Kidney tubule cell (primary cell): ENCODE measurements around the gene ACTL6B.
"Not testable (repeated sequence)": the region's sequence is repeated elsewhere in the genome, so short reads cannot be mapped to it uniquely, and the experiment has no call there.

ENCODE experiments used
- DNase-seq: peaks from one replicate; pipeline ENCODE4 v3.0.0-alpha.2; 2018; ENCODE audit warnings: low spot score

ACTL6B gene

DNA sequence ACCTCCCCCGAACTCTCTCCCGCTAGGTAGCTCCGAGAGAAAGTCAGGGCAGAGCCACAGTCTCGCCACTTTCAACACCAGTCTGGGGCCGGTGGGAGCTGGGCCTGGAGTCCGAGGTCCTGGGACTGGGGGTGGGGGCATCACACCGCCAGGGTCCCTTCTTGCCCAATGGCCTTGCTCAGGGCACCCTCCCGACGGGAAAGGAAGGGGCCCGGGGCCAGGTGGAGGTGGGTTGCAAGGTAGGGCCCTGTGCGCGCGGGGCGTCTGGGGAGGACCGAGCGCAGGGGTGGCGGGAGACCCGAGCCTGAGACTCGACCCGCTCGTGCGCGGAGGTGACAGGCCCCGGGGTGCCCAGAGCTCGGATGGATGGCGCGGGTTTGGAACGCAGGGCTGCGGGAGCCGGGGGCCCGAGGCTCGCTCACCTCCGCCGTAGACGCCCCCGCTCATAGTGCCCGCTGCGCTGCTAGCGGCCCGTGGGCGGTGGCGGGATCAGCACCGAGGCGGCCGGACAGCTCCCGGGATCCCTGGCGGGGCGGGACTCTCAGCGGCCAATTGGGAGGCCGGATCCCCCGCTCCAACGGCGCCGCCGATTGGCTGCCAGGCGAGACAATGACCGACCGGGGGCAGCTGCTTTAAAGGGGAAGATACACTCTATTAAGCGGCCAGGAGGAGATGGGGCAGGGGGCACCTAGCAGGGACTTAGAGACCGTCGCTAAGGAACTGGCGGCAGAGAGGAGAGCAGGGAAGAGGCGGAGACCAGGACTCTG, at the start of gene ACTL6B:
Gene ACTL6B (minus strand): TSS at position 541 of the 767 bp plus-strand sequence. CDS start 94 bp downstream, at position 447.
- no peak for DNase-seq

- DNase-seq, result peak; percentile 72
These were observed 49.1 kb upstream of the ACTL6B start for GRCh38 chr7:100705320-100705752.

DNA sequence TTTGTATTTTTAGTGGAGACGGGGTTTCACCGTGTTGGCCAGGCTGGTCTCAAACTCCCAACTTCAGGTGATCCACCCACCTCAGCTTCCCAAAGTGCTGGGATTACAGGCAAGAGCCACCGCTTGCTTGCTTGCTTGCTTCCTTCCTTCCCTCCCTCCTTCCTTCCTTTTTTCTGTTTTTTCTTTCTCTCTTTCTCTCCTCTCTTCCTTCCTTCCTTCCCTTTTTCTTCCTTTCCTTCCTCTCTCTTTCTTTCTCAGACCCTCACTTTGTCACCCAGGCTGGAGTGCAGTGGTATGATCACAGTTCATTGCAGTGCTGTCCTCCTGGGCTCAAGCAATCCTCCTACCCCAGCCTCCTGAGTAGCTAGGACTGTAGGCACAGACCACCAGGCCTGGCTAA, 44.8 kb upstream of the ACTL6B start:
- DNase-seq, result not testable (repeated sequence)

GRCh38 chr7:100699018-100699417, 42.8 kb upstream of the ACTL6B start:
- DNase-seq, result no peak

- DNase-seq, result no peak
These were observed 39.9 kb upstream of the ACTL6B start for GRCh38 chr7:100696123-100696521.

DNA sequence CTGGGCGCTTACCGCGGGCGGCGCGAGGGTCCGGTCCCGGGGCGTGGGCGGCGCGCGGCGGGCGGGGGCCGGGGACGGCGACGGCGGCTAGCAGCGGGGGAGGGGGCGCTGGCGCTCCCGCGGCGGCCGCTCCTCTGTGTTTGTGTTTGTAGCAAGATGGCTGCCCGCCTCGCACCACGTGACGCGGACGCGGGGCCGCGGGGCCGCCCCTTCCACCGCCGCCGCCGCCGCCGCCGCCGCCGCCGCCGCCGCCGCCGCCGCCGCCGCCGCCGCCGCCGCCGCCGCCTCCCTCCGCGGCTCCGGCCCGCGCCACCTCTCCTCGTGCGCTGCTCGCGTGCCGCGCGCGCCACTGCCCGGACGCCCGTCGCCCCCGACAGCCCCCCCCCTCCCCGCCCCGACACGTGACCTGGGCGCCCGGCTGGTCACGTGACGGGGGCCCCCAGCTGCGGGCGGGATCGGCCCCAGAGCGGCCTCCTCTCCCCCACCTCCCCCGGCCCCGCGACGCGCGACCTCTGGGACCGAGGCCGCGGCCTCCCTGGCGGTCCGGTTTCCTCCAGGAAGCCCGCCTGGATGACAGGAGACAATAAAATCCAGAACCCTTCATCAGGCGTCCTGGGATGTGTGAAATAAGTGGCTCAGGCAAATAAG, 38.0 kb upstream of the ACTL6B start, which contains the start of gene GIGYF1:
Gene GIGYF1 (minus strand): TSS at position 153 of the 648 bp plus-strand sequence. CDS start 6,012 bp downstream, outside the sequence.
- peak; percentile 71 for DNase-seq

GRCh38 chr7:100693312-100694097, 37.3 kb upstream of the ACTL6B start:
- no peak for DNase-seq

DNA sequence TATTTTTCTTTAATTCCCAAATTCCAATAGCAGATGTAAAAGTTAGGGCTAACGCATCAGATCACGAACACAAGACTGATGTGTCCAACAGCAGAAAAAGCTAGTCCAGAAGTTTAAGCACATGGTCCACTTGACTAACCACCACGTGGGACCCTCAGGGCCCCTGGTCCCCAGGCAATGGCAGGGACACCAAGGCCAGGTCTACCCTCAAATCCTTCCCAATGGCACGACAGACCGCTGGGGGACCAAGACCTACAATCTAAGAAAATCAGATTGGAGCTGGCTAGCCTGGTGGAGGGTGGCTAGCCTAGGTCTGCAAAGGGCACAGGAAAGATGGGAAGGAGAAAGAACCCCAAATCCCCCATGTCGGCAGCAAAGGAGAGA, 36.3 kb upstream of the ACTL6B start:
- DNase-seq, result no peak

DNA sequence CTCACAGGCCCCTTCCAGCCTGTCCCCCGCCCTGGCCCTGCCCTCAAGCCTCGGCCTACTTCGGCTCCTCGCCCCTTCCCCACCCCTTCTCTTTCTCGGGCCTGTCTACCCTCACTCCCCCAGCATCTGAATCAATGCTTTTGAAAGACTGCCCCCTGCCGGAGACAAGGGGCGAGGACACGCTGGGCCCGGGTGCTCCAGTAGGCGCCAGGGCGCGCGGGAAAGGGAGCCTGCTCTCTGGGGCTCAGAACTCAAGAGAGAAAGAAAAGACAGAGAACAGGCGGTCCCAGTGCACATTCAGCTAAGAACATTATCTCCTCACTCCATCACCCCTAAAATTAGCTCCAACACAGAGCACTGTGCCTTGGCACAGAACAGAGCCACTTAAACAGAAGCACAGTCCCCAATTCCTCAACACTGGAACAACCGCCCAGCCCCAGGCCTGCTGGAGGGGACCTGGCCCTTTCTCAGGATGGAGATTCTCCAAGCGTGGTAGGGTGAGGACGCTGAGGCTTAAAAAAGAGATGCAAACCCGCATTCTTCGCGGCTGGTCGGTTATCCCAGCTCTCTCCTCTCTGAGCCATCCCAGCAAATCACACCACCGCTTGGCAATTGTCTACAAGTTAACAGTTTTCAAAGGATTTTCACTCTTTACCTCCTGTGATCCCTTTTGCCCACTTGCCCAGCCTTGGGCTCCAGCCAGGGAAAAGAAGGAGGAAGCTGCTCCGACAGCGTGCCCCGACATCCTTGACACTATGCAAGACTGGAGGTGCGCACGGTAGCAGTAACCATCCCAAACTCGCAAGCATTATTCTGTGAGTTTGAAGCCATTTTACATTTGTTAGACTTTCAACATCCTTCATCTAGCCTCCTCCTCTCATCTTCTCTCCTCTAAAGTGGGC, 35.7 kb upstream of the ACTL6B start:
- peak; percentile 72 for DNase-seq

DNA sequence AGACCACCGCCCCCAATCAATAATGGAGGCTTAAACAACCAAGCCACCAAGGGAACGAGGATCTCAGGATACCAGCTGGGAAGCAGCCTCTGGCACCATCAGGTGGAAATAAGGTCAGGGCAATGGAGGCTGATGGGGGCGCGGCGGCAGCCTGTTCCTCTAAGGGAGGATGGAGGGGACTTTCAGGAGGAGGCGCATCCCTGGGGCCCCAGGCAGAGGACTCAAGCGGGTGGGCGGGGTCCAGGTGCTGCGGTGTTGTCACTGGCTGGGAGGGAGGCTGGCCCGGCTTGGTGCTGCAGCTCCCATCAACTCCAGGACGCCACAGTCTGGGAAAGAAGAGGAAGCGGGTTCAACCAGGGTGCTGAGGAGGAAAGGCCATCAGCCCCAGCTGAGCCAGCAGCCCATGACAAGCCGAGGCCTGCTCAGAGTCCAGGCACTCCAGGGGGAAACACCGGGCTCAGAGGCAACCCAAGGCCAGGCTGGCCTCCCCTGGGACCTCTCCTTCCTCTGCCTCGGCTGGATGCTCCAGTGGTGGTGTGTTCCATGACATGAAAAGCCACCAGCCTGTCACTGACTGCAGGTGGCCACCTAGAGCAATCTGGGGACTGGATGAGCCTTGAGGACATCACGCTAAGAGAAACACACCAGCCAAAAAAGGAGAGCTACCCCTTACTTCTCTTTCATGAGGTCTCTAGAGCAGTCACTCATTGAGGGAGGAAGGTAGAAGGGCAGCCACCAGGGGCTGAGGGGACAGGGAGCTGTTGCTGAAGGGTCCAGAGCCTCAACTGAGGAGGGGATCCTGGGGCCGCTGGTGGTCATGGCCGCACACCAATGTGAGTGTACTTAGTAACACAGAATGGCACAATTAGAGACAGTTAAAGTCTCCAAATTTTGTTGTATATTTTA, 33.2 kb upstream of the ACTL6B start:
- DNase-seq, result no peak

GRCh38 chr7:100688326-100688860, 32.1 kb upstream of the ACTL6B start:
- DNase-seq, result no peak

GRCh38 chr7:100687751-100688300, 31.6 kb upstream of the ACTL6B start:
- no peak for DNase-seq

DNA sequence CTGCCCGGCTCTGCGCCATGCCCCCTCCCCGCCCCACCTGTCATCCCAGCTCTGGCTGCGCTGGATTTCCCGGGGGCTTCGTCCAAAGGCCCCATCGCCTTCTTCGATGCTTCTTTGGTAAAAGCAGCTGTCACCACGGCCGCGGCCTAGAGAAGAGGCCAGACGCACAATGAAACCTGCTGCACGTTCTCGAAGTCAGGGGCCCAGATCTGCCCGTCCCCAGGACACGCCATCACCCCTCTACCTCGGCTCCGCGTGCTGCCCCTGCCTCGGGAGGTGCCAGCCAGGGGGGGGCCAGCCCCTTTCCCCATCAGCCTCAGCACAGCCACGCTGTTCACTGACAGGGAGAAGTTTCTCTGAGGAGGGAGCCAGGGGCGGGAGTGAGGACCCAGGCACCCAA, 31.0 kb upstream of the ACTL6B start:
- no peak for DNase-seq

GRCh38 chr7:100686822-100687211, 30.6 kb upstream of the ACTL6B start:
- no peak for DNase-seq

DNA sequence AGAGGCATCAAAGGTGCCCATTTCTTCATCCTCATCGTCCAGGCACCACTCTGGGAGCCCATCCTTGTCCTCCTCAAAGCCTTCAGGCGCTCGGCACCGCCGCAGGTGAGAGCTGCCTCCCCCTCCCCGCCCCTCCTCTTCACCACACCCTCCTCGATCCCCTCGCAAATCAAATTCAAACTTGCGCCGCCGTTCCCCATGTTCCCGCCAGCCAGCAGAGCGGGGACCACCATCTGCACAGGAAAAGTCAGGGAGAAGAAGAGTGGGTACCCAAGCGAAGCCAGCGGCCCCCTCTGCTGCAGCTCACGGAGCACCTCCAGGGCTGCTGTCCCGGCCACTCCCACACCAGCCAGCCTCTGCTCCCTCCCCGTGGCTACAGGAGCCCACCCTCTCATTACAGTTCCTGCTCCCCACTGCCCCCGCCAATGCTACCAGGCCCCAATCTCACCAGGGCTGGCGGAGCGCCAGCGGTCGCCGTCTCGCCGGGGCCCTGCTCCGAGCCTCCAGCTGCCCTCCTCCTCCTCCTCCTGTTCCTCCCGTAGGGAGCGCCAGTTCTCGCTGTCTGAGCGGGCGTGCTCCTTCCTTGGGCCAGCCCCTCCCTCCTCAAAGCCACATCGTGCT, 30.1 kb upstream of the ACTL6B start:
- DNase-seq, result no peak

DNA sequence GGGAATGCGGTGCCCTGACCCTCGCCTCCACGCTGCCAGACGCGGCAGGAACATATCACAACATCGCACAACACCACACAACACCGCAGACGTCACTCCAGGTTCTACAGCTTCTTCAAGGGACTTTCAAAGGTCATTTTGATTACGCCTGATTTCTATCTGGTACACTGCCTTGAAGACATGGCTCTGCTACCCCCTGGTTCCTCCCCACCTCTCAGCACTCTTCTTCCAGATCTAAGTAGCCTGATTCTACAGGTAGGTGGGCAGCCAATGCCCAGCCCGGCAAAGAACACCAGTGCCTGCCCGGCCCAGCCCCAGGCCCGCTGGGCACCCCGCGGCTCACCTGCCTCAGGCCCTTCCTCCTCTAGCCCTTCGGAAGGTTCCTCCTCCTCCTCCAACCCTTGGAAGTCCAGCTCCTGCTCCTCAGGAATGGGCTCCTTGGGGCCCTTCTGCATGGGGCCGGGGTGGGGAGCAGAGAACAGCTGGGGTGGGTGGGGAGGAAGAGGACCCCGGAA, 29.4 kb upstream of the ACTL6B start:
- DNase-seq, result no peak

DNA sequence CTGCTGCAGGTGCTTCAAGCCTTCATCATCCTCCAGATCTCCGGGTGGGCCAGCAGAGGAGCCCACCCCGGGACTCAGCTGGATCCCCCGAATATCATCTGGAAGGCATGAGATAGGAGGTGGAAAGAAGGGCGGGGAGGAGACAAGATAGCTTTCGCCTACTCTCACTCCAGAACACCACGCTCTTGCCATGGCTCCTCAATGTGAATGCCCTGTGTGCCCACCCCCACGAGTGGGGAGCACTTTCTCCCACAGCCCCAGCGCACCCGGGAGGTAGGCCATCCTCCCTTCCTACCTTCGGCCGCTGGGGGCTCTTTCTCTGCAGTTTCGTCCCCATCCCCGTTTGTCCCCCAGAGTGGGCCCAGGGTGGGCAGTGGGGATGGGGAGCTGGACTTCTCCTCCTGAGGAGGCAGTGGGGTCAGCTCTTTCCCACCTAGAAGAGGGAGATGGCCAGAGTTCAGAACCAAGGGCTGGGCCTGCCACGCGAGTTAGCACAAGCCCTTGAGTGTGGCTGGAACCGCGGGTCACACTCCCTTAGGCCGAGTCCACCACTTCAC, 28.9 kb upstream of the ACTL6B start:
- DNase-seq, result no peak

GRCh38 chr7:100684534-100685042, 28.3 kb upstream of the ACTL6B start:
- DNase-seq, result no peak
